GM23248 (cell line): ENCODE measurements around the gene UQCRC1. TPM values are rescaled to one million over a fixed set of nuclear protein-coding genes. Genes with fewer than 3 reads are reported as not detected.

Experiments used
- DNase-seq: peaks from one replicate; pipeline ENCODE4 v3.0.0-alpha.2; 2015
- H2AFZ ChIP-seq: fragments of 200-600 bp; sonication (generic); 2 replicates; pipeline ENCODE4 v1.6.1; 2016; ENCODE audit warnings: antibody characterized with exemption
- H3F3A ChIP-seq: fragments of 200-600 bp; sonication (generic); 2 replicates; pipeline ENCODE4 v1.6.1; 2016; ENCODE audit warnings: mild to moderate bottlenecking, antibody characterized with exemption, mixed run types; ENCODE audit not compliant: insufficient read depth
- H3K27ac ChIP-seq: fragments of 200-600 bp; sonication (generic); 2 replicates; pipeline ENCODE4 v1.5.1; 2016; ENCODE audit warnings: mild to moderate bottlenecking
- H3K27me3 ChIP-seq: fragments of 200-600 bp; sonication (generic); replicated peaks from 2 replicates; pipeline ENCODE4 v1.6.1; 2016; ENCODE audit warnings: mild to moderate bottlenecking; ENCODE audit not compliant: insufficient read depth
- H3K36me3 ChIP-seq: fragments of 200-600 bp; sonication (generic); 2 replicates; pipeline ENCODE4 v1.6.1; 2016; ENCODE audit warnings: low read depth, mild to moderate bottlenecking
- H3K4me1 ChIP-seq: fragments of 200-600 bp; sonication (generic); 2 replicates; pipeline ENCODE4 v1.6.1; 2016; ENCODE audit warnings: mild to moderate bottlenecking; ENCODE audit not compliant: insufficient read depth
- H3K4me2 ChIP-seq: fragments of 200-600 bp; sonication (generic); one replicate; pipeline ENCODE4 v1.6.1; 2016; ENCODE audit warnings: mild to moderate bottlenecking; ENCODE audit not compliant: unreplicated experiment
- H3K4me3 ChIP-seq: fragments of 200-600 bp; sonication (generic); 2 replicates; pipeline ENCODE4 v1.5.1; 2016; ENCODE audit warnings: mild to moderate bottlenecking
- H3K79me2 ChIP-seq: fragments of 200-600 bp; sonication (generic); 2 replicates; pipeline ENCODE4 v1.6.1; 2016; ENCODE audit warnings: mild to moderate bottlenecking; ENCODE audit not compliant: insufficient read depth
- H3K9ac ChIP-seq: fragments of 200-600 bp; sonication (generic); 2 replicates; pipeline ENCODE4 v1.6.1; 2016; ENCODE audit warnings: mild to moderate bottlenecking
- H3K9me2 ChIP-seq: fragments of 200-600 bp; sonication (generic); 2 replicates; pipeline ENCODE4 v1.6.1; 2016; ENCODE audit warnings: mixed run types, mild to moderate bottlenecking, moderate library complexity; ENCODE audit not compliant: insufficient read depth
- H3K9me3 ChIP-seq: fragments of 200-600 bp; sonication (generic); one replicate; pipeline ENCODE4 v1.6.1; 2017; ENCODE audit warnings: low read depth
- H4K20me1 ChIP-seq: fragments of 200-600 bp; sonication (generic); 2 replicates; pipeline ENCODE4 v1.6.0; 2016; ENCODE audit not compliant: insufficient read depth
- EZH2 ChIP-seq: fragments of 200-600 bp; sonication (generic); IDR thresholded peaks from 2 replicates; pipeline ENCODE4 v1.6.1; 2018; ENCODE audit warnings: antibody characterized with exemption, mild to moderate bottlenecking; ENCODE audit not compliant: insufficient read depth, poor library complexity, severe bottlenecking
- EZH2phosphoT487 ChIP-seq: fragments of 200-600 bp; sonication (generic); IDR thresholded peaks from 2 replicates; pipeline ENCODE4 v1.6.1; 2018; ENCODE audit warnings: antibody characterized with exemption, moderate library complexity, mild to moderate bottlenecking, low read depth; ENCODE audit not compliant: insufficient read depth
- WGBS, 2 experiments: methylation state at CpG; one replicate each; pipeline ENCODE4 v1.1.6; 2015 to 2017; ENCODE audit warnings: low lambda C conversion rate in 2 of 2, low coverage in 1 of 2; ENCODE audit errors: missing lambda C conversion rate in 2 of 2; 5-methylcytosine and 5-hydroxymethylcytosine counted together
- in situ Hi-C: fragments of 300-500 bp; cut with MboI; formaldehyde crosslinking; loops from 2 replicates; pipeline ENCODE4 v1.15.0; 2020
- polyA plus RNA-seq: library from polyadenylated mRNA; unstranded; fragments of >200 nt; fragmentation: Nextera tagmentation; extraction: Ambion mirVana; gene quantifications from 2 replicates; pipeline ENCODE4 v1.2.1, GENCODE V29; 2016
- total RNA-seq: library from RNA; depleted of rRNA; stranded (reverse); fragments of >200 nt; shearing (Covaris generic); gene quantifications from 2 replicates; pipeline ENCODE4 v1.2.3, GENCODE V29; 2014

The UQCRC1 gene
- total and polyA plus RNA-seq, 2 experiments from 2014 or later, result 252 to 285 TPM

DNA sequence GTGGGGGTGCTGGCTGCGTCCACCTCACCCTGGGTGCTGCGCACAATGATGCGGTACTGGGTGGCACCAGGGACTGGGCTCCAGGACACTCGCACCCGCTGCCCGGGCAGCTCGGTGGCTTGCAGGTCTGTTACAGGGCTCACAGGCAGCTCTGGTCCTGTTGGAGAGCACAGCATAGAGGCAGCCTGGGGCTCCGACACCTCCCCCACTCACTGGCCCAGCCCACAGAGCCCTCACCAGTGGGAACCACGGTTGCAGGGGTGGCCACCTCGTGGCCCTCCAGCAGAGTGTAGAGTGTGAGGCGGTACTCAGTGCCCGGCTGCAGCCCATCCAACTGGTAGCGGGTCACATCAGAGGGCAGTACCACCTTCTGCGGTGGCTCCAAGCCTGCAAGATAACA is 18.0 kb downstream of the UQCRC1 start:
- DNase-seq, result no peak
- H3K9ac ChIP-seq, result no peak overlapping the region
- H3K9me2 ChIP-seq, result no peaks in the 10 kb centered on the region
- H3K4me3 ChIP-seq, result no peak overlapping the region
- no peaks in the 10 kb centered on the region for H3F3A ChIP-seq
- H3K79me2 ChIP-seq, result peaks cover 7% of the 10 kb centered on the region; the same call in 1 of the 2 replicates
- no peak overlapping the region for H2AFZ ChIP-seq
- no peaks in the 10 kb centered on the region for H4K20me1 ChIP-seq
- H3K9me3 ChIP-seq, result no peaks in the 10 kb centered on the region
- TF ChIP-seq EZH2 (no peak), EZH2phosphoT487 (no peak)
- H3K36me3 ChIP-seq, result no peaks in the 10 kb centered on the region
- H3K27ac ChIP-seq, result no peak overlapping the region
- WGBS, 2 experiments, result 94 to 99% methylated on average over 10 to 14 of the region's 14 CpGs
- peaks cover 22% of the 10 kb centered on the region for H3K4me1 ChIP-seq
- in situ Hi-C loops, result no loop called here
- H3K27me3 ChIP-seq, result no peaks in the 10 kb centered on the region
- no peak overlapping the region for H3K4me2 ChIP-seq

DNA sequence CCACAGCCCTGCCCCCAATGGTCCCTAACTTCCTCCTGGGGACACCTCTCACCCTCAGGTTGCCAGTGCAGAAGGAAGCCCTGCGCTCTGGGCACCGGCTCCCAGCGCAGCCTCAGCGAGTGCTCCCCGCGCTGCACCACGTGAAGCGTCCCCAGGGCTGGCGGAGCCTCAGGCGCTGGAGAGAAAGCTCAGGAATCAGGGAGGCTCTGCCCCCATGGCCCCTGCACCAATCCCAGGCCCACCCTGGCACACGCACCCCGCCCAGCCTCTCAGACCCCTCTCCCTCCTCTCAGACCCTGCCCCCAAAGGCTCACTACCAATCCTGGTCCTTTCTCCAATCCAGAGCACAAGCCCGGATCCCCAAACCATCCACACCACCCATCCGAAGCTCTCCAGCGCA is 21.2 kb downstream of the UQCRC1 start:
- Histone ChIP-seq H3K4me2 (no peak overlapping the region), H2AFZ (no peak overlapping the region), H3K27me3 (no peaks in the 10 kb centered on the region), H3K4me1 (no peaks in the 10 kb centered on the region), H3K79me2 (no peaks in the 10 kb centered on the region), H3K9ac (no peak overlapping the region), H3K9me3 (no peaks in the 10 kb centered on the region), H3F3A (no peaks in the 10 kb centered on the region), H3K27ac (no peak overlapping the region), H3K4me3 (no peak overlapping the region), H3K36me3 (no peaks in the 10 kb centered on the region), H3K9me2 (no peaks in the 10 kb centered on the region), H4K20me1 (no peaks in the 10 kb centered on the region)
- TF ChIP-seq EZH2phosphoT487, result no peak
- TF ChIP-seq EZH2, result no peak
- in situ Hi-C loops, result no loop called here
- 96 to 97% methylated on average over 7 to 15 of the region's 15 CpGs for WGBS, 2 experiments
- no peak for DNase-seq

DNA sequence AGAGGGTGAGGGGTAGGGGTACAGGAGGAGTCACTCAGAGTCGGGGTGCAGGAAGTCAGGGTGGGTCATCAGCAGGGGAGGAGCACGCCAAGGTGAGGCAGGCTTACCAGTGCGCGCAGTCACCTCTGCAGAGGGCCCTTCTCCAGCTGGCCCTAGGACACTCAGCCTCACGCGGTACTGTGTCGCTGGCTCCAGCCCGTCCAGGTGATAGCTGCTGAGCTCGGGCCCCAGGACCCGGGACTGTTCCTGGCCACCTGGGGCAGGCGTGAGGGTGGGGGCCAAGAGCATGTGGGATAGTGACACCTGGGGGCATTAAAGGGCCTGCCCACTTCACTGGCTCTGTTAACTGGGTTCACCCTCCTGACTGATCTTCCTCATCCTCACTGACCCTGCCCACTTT is 21.8 kb downstream of the UQCRC1 start:
- H3F3A ChIP-seq, result no peaks in the 10 kb centered on the region
- H4K20me1 ChIP-seq, result no peaks in the 10 kb centered on the region
- H2AFZ ChIP-seq, result no peak overlapping the region
- WGBS, 2 experiments, result 92% methylated on average over 10 to 11 of the region's 11 CpGs
- no peaks in the 10 kb centered on the region for H3K9me2 ChIP-seq
- H3K9ac ChIP-seq, result no peak overlapping the region
- no peaks in the 10 kb centered on the region for H3K27me3 ChIP-seq
- DNase-seq, result no peak
- TF ChIP-seq EZH2phosphoT487, result no peak
- TF ChIP-seq EZH2, result no peak
- no peaks in the 10 kb centered on the region for H3K4me1 ChIP-seq
- H3K36me3 ChIP-seq, result no peaks in the 10 kb centered on the region
- H3K4me3 ChIP-seq, result no peak overlapping the region
- in situ Hi-C loops, result no loop called here
- no peak overlapping the region for H3K4me2 ChIP-seq
- no peak overlapping the region for H3K27ac ChIP-seq
- no peaks in the 10 kb centered on the region for H3K79me2 ChIP-seq
- H3K9me3 ChIP-seq, result no peaks in the 10 kb centered on the region

DNA sequence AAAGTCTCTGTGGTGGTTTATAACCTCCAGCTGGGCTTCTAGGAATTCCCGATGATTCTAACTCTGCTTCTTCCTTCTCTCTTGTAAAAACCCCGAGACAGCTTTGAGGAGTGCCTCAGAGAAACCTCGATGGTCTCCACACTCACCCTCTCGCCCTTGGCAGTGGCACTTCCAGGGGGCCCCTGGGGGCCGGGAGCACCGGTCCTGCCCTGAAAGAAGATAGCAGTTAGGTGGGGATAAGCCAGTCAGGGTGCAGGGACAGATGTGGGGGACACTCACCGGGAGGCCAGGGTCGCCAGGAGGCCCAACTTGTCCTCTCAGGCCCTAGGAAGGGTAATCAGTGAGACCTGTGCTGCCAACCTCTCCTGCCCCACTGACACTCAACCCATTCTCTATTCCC is 24.0 kb downstream of the UQCRC1 start:
- WGBS, 2 experiments, result 75 to 80% methylated on average over 8 of the region's 8 CpGs
- Histone ChIP-seq H3K9ac (no peak overlapping the region), H3K9me3 (no peaks in the 10 kb centered on the region), H2AFZ (no peak overlapping the region), H3K4me2 (no peak overlapping the region), H3K4me3 (no peak overlapping the region), H3K27ac (no peak overlapping the region), H3K4me1 (no peaks in the 10 kb centered on the region), H3K27me3 (no peaks in the 10 kb centered on the region), H3K36me3 (no peaks in the 10 kb centered on the region), H3K9me2 (no peaks in the 10 kb centered on the region), H4K20me1 (no peaks in the 10 kb centered on the region), H3K79me2 (no peaks in the 10 kb centered on the region), H3F3A (no peaks in the 10 kb centered on the region)
- DNase-seq, result no peak
- TF ChIP-seq EZH2phosphoT487, result no peak
- TF ChIP-seq EZH2, result no peak
- in situ Hi-C loops, result no loop called here

DNA sequence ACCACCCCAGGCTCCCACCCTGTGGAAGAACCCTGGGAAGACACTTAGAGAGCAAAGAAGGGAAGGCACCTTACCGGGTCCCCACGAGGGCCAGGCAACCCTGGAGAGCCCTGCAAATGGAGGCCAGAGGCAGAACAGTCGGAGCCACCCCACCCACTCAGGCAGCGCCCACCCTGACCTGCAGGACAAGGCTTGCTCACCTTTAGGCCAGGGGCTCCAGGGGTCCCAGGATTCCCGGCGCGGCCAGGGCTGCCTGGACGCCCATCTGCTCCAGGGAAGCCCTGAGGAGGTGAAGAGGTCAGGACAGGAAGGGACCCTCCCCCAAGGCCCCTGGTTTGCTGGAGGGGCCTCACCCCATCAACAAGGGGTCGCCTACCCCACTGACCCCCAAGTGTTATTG is 24.6 kb downstream of the UQCRC1 start:
- 86 to 92% methylated on average over 9 of the region's 9 CpGs for WGBS, 2 experiments
- in situ Hi-C loops, result no loop called here
- Histone ChIP-seq H3F3A (no peaks in the 10 kb centered on the region), H3K27me3 (no peaks in the 10 kb centered on the region), H2AFZ (no peak overlapping the region), H3K9me2 (no peaks in the 10 kb centered on the region), H3K36me3 (no peaks in the 10 kb centered on the region), H3K4me3 (no peak overlapping the region), H3K27ac (no peak overlapping the region), H3K9me3 (no peaks in the 10 kb centered on the region), H4K20me1 (no peaks in the 10 kb centered on the region), H3K4me1 (no peaks in the 10 kb centered on the region), H3K79me2 (no peaks in the 10 kb centered on the region), H3K9ac (no peak overlapping the region), H3K4me2 (no peak overlapping the region)
- no peak for DNase-seq
- TF ChIP-seq EZH2, result no peak
